ENCODE data around the gene TIGD3. TPM values are rescaled to one million over a fixed set of nuclear protein-coding genes. Genes with fewer than 3 reads are reported as not detected.

The TIGD3 gene
- total RNA-seq, 1 experiment from 2014 or later: 1.3 TPM

- Histone ChIP-seq H4K20me1 (ENCODE audit: low read length) (no peaks in the 10 kb centered on the region), H2AFZ (ENCODE audit: low read length) (peak overlapping the region; percentile 80), H3K4me1 (ENCODE audit: insufficient read depth, low read length) (peaks cover 7% of the 10 kb centered on the region), H3K79me2 (ENCODE audit: low read length) (no peaks in the 10 kb centered on the region), H3K4me2 (ENCODE audit: low read length) (peak overlapping the region; percentile 91), H3K9ac (ENCODE audit: low read length) (peak overlapping the region; percentile 36; the same call in 1 of the 2 replicates), H3K9me3 (ENCODE audit: low read length) (no peaks in the 10 kb centered on the region), H3K9me2 (replicated peaks; ENCODE audit: low read length) (no peaks in the 10 kb centered on the region), H3K36me3 (ENCODE audit: low read depth, low read length) (peaks cover 19% of the 10 kb centered on the region; the same call in 1 of the 2 replicates), H3K27ac (ENCODE audit: low read length) (no peak overlapping the region), H3F3A (ENCODE audit: low read length, unreplicated experiment) (peaks cover 14% of the 10 kb centered on the region), H3K27me3 (ENCODE audit: low read length) (no peaks in the 10 kb centered on the region), H3K4me3 (ENCODE audit: low read length) (peak overlapping the region; percentile 72)
- CTCF ChIA-PET: no interaction called here
- TF ChIP-seq EZH2 (IDR thresholded peaks at IDR 0.05; ENCODE audit: low read length, unreplicated experiment) (no peak), EZH2phosphoT487 (IDR thresholded peaks at IDR 0.05; ENCODE audit: borderline replicate concordance, low read length) (no peak), CTCF (conservative IDR thresholded peaks at IDR 0.05; ENCODE audit: low read depth, low read length) (no peak)
- no TSS peak for BruUV-seq (replicated peaks)
- intact Hi-C loops (cut with micrococcal nuclease): no loop called here
- POLR2A ChIA-PET (ENCODE audit: unreplicated experiment): no interaction called here
- peak; percentile 11 for DNase-seq
- ATAC-seq: peak; percentile 22; the same call in 1 of the 2 replicates
Measured at GRCh38 chr11:65355013-65355775, 643 bp downstream of the TIGD3 start.

GRCh38 chr11:65355776-65356393 is 1.3 kb downstream of the TIGD3 start:
- ATAC-seq: no peak
- H3K4me3 ChIP-seq (ENCODE audit: low read length): no peak overlapping the region

More at GRCh38 chr11:65355776-65356393, 1.3 kb downstream of the TIGD3 start:
- intact Hi-C loops (cut with micrococcal nuclease): no loop called here
- H3K27me3 ChIP-seq (ENCODE audit: low read length): no peaks in the 10 kb centered on the region
- H2AFZ ChIP-seq (ENCODE audit: low read length): no peak overlapping the region
- H3K9me3 ChIP-seq (ENCODE audit: low read length): no peaks in the 10 kb centered on the region
- H4K20me1 ChIP-seq (ENCODE audit: low read length): no peaks in the 10 kb centered on the region
- 0 out of 2 replicates have a peak overlapping the region, but pooled peaks have one; percentile 91 for H3K4me2 ChIP-seq (ENCODE audit: low read length)
- H3K36me3 ChIP-seq (ENCODE audit: low read depth, low read length): peaks cover 14% of the 10 kb centered on the region; the same call in 1 of the 2 replicates
- peaks cover 7% of the 10 kb centered on the region for H3K4me1 ChIP-seq (ENCODE audit: insufficient read depth, low read length)
- H3F3A ChIP-seq (ENCODE audit: low read length, unreplicated experiment): peaks cover 14% of the 10 kb centered on the region
- H3K79me2 ChIP-seq (ENCODE audit: low read length): no peaks in the 10 kb centered on the region
- no peak for DNase-seq
- no TSS peak for BruUV-seq (replicated peaks)
- H3K27ac ChIP-seq (ENCODE audit: low read length): no peak overlapping the region
- H3K9ac ChIP-seq (ENCODE audit: low read length): no peak overlapping the region
- CTCF ChIA-PET: no interaction called here
- POLR2A ChIA-PET (ENCODE audit: unreplicated experiment): no interaction called here
- no peaks in the 10 kb centered on the region for H3K9me2 ChIP-seq (replicated peaks; ENCODE audit: low read length)
- TF ChIP-seq CTCF (conservative IDR thresholded peaks at IDR 0.05; ENCODE audit: low read depth, low read length) (no peak), EZH2 (IDR thresholded peaks at IDR 0.05; ENCODE audit: low read length, unreplicated experiment) (no peak), EZH2phosphoT487 (IDR thresholded peaks at IDR 0.05; ENCODE audit: borderline replicate concordance, low read length) (no peak)
